Measurements from ENCODE around the gene IP6K3. TPM values are rescaled to one million over a fixed set of nuclear protein-coding genes. Genes with fewer than 3 reads are reported as not detected.

IP6K3 gene
- polyA plus RNA-seq, 1 donor (not counting 4 experiments of a cell fraction or from before 2014, with no cell fraction given) = not detected

- Histone ChIP-seq H3K27ac (ENCODE audit: control insufficient read depth, insufficient read depth, low read length) (no peak overlapping the region), H3K9me1 (ENCODE audit: control insufficient read depth, extremely low read depth, insufficient read depth, low read length) (no peaks in the 10 kb centered on the region), H4K20me1 (ENCODE audit: control insufficient read depth, extremely low read depth, insufficient read depth, low read length) (no peaks in the 10 kb centered on the region), H3K9me3 (ENCODE audit: control insufficient read depth, low read depth, low read length) (no peaks in the 10 kb centered on the region), H3K9ac (ENCODE audit: control insufficient read depth, extremely low read depth, insufficient read depth, low read length) (no peak overlapping the region), H3K4me3 (ENCODE audit: control insufficient read depth in 2 of 3, extremely low read depth in 1 of 3, insufficient read depth in 2 of 3, low read depth in 1 of 3, low read length in 3 of 3) (no peak overlapping the region), H2AFZ (ENCODE audit: control insufficient read depth, low read length) (no peak overlapping the region), H3K4me1 (ENCODE audit: control insufficient read depth, extremely low read depth, insufficient read depth, low read length) (peaks cover 6% of the 10 kb centered on the region), H3K27me3 (ENCODE audit: control insufficient read depth, extremely low read depth, insufficient read depth, low read length) (no peaks in the 10 kb centered on the region), H3K4me2 (ENCODE audit: control insufficient read depth, extremely low read depth, insufficient read depth, low read depth, low read length) (no peak overlapping the region), H3K36me3 (ENCODE audit: control insufficient read depth in 2 of 2, extremely low read depth in 1 of 2, insufficient read depth in 2 of 2, low read length in 2 of 2) (no peaks in the 10 kb centered on the region), H3K79me2 (ENCODE audit: control insufficient read depth, insufficient read depth, low read length) (no peaks in the 10 kb centered on the region)
- no peak for FAIRE-seq
- dilution Hi-C loops (cut with MboI; ENCODE audit: extremely low pct_ligation_motif_present, low sequenced_read_pairs) = no loop called here
- DNase-seq (ENCODE audit: low read depth, low spot score) = no peak
- TF ChIP-seq EZH2 (IDR thresholded peaks at IDR 0.05; ENCODE audit: low read length) = no peak
- TF ChIP-seq, protein P1, sequence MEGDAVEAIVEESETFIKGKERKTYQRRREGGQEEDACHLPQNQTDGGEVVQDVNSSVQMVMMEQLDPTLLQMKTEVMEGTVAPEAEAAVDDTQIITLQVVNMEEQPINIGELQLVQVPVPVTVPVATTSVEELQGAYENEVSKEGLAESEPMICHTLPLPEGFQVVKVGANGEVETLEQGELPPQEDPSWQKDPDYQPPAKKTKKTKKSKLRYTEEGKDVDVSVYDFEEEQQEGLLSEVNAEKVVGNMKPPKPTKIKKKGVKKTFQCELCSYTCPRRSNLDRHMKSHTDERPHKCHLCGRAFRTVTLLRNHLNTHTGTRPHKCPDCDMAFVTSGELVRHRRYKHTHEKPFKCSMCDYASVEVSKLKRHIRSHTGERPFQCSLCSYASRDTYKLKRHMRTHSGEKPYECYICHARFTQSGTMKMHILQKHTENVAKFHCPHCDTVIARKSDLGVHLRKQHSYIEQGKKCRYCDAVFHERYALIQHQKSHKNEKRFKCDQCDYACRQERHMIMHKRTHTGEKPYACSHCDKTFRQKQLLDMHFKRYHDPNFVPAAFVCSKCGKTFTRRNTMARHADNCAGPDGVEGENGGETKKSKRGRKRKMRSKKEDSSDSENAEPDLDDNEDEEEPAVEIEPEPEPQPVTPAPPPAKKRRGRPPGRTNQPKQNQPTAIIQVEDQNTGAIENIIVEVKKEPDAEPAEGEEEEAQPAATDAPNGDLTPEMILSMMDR (optimal IDR thresholded peaks at IDR 0.05 in 1 of 3, IDR thresholded peaks at IDR 0.05 in 1 of 3, conservative IDR thresholded peaks at IDR 0.05 in 1 of 3; ENCODE audit: extremely low read depth in 1 of 3, insufficient read depth in 2 of 3, low read length in 3 of 3) = no peak
These were observed 10.4 kb upstream of the IP6K3 start for GRCh38 chr6:33757113-33757512.

DNA sequence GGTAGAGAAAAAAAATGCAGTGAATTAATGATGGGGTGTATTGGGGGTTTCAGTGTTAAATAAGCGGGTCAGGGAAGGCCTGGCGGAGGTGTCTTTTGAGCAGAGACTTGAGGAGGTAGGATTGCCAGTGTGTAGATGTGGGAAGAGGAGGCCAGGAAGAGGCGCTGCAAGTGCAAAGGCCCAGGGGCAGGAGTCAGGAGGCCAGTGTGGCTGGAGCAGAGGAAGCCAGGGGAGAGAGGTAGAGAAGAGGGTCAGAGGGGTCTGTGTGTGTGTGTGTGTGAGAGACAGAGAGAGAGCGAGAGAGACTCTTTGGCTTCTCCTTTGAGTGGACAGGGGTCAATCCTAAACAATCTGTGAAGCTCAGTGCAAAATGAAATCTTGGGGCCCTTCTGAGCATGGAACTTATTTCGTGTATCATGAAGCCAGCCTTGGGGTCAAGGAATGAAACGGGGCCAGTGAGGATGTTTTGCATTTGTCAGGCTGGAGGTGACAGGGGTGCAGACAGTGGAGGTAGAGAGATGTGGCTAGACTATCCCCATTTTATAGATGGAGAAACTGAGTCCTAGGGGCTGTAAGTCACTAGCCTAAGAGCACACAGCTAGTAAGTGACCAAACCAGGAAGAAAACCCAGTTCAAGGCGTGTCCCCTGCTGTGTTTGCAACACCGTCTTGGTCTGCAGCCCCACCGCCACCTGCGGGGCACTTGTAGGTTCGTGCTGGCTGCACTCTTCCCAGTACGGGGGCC, 9.7 kb upstream of the IP6K3 start:
- H3K36me3 ChIP-seq (ENCODE audit: control insufficient read depth in 2 of 2, extremely low read depth in 1 of 2, insufficient read depth in 2 of 2, low read length in 2 of 2) = no peaks in the 10 kb centered on the region
- FAIRE-seq (no peak), DNase-seq (ENCODE audit: low read depth, low spot score) (no peak)
- dilution Hi-C loops (cut with MboI; ENCODE audit: extremely low pct_ligation_motif_present, low sequenced_read_pairs) = no loop called here
- H3K4me2 ChIP-seq (ENCODE audit: control insufficient read depth, extremely low read depth, insufficient read depth, low read depth, low read length) = no peak overlapping the region
- H3K9ac ChIP-seq (ENCODE audit: control insufficient read depth, extremely low read depth, insufficient read depth, low read length) = no peak overlapping the region
- no peak overlapping the region for H3K4me3 ChIP-seq (ENCODE audit: control insufficient read depth in 2 of 3, extremely low read depth in 1 of 3, insufficient read depth in 2 of 3, low read depth in 1 of 3, low read length in 3 of 3)
- H2AFZ ChIP-seq (ENCODE audit: control insufficient read depth, low read length) = no peak overlapping the region
- peaks cover 11% of the 10 kb centered on the region for H3K4me1 ChIP-seq (ENCODE audit: control insufficient read depth, extremely low read depth, insufficient read depth, low read length)
- no peak overlapping the region for H3K27ac ChIP-seq (ENCODE audit: control insufficient read depth, insufficient read depth, low read length)
- H3K9me3 ChIP-seq (ENCODE audit: control insufficient read depth, low read depth, low read length) = no peaks in the 10 kb centered on the region
- TF ChIP-seq, protein P1 (optimal IDR thresholded peaks at IDR 0.05 in 1 of 3, IDR thresholded peaks at IDR 0.05 in 1 of 3, conservative IDR thresholded peaks at IDR 0.05 in 1 of 3; ENCODE audit: extremely low read depth in 1 of 3, insufficient read depth in 2 of 3, low read length in 3 of 3) = no peak
- TF ChIP-seq EZH2 (IDR thresholded peaks at IDR 0.05; ENCODE audit: low read length) = no peak
- no peaks in the 10 kb centered on the region for H3K27me3 ChIP-seq (ENCODE audit: control insufficient read depth, extremely low read depth, insufficient read depth, low read length)
- H3K9me1 ChIP-seq (ENCODE audit: control insufficient read depth, extremely low read depth, insufficient read depth, low read length) = no peaks in the 10 kb centered on the region
- H4K20me1 ChIP-seq (ENCODE audit: control insufficient read depth, extremely low read depth, insufficient read depth, low read length) = no peaks in the 10 kb centered on the region
- no peaks in the 10 kb centered on the region for H3K79me2 ChIP-seq (ENCODE audit: control insufficient read depth, insufficient read depth, low read length)

All from keratinocyte (primary cell).